C4-2B (cell line): ENCODE results near the gene BCL11B.

Experiments used
- H3K27ac ChIP-seq: fragments of 450-650 bp; 2 replicates; pipeline ENCODE4 v1.5.1; 2017
- ZFX ChIP-seq: fragments of 450-650 bp; IDR thresholded peaks from 2 replicates; pipeline ENCODE4 v1.6.1; 2017
- TF ChIP-seq, protein P1 (sequence below): fragments of 450-650 bp; conservative IDR thresholded peaks from 2 replicates; pipeline ENCODE4 v1.5.1; 2017; ENCODE audit warnings: mild to moderate bottlenecking

Gene BCL11B

DNA sequence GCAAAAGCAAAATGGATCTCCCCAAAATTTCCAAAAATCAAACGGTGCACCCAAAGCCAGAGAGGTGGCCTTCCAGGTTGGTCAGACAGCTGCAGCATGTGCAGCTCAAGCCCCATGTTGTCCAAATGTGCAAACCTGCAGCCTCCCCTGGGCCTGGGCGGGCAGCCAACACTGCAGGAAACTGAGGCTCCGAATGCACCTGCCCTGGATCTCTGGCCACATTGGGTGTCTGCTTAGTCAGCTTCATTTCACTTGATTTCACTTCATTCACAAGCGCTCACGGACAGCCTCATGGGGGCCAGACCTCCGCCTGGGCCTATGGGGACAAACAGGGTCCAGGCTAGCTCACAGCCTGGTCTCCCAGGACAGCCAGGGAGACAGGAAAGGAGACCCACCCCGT, 59.8 kb downstream of the BCL11B start:
- TF ChIP-seq, protein P1, sequence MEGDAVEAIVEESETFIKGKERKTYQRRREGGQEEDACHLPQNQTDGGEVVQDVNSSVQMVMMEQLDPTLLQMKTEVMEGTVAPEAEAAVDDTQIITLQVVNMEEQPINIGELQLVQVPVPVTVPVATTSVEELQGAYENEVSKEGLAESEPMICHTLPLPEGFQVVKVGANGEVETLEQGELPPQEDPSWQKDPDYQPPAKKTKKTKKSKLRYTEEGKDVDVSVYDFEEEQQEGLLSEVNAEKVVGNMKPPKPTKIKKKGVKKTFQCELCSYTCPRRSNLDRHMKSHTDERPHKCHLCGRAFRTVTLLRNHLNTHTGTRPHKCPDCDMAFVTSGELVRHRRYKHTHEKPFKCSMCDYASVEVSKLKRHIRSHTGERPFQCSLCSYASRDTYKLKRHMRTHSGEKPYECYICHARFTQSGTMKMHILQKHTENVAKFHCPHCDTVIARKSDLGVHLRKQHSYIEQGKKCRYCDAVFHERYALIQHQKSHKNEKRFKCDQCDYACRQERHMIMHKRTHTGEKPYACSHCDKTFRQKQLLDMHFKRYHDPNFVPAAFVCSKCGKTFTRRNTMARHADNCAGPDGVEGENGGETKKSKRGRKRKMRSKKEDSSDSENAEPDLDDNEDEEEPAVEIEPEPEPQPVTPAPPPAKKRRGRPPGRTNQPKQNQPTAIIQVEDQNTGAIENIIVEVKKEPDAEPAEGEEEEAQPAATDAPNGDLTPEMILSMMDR = no peak
- no peak for TF ChIP-seq ZFX
- H3K27ac ChIP-seq = no peak overlapping the region

- TF ChIP-seq, protein P1 = no peak
- no peak for TF ChIP-seq ZFX
- H3K27ac ChIP-seq = no peak overlapping the region
Observed at GRCh38 chr14:99211410-99211809, 60.6 kb downstream of the BCL11B start.

DNA sequence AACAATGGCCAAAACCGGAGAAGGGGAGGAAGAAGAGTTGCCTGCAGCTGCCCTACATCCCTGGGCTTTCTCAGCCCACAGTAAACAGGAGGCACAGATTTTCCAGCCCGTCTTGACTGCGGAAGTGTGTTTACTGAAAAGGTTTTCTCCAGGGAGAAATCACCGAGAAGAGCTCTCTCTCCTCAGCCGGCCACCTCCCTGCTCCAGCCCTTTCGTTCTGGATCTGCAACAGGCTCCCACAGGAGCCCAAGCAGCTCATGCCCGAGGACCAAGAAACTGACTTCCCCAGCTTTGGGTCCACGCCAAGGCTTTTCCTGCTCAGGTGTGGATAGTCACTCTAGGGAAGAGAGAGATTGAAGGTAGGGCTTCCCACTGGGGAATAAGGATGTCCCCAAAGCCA, 61.7 kb downstream of the BCL11B start:
- TF ChIP-seq, protein P1 = no peak
- no peak for TF ChIP-seq ZFX

GRCh38 chr14:99209409-99209808, 62.6 kb downstream of the BCL11B start:
- H3K27ac ChIP-seq = no peak overlapping the region
- TF ChIP-seq, protein P1 = no peak
- TF ChIP-seq ZFX = no peak

More for the DNA sequence above, 61.7 kb downstream of the BCL11B start:
- H3K27ac ChIP-seq = no peak overlapping the region

- no peak overlapping the region for H3K27ac ChIP-seq
- no peak for TF ChIP-seq ZFX
- TF ChIP-seq, protein P1 = no peak
Observed at GRCh38 chr14:99208318-99208717, 63.7 kb downstream of the BCL11B start.

- TF ChIP-seq, protein P1 = no peak
- TF ChIP-seq ZFX = no peak
- no peak overlapping the region for H3K27ac ChIP-seq
Observed at GRCh38 chr14:99207456-99207855, 64.5 kb downstream of the BCL11B start.

DNA sequence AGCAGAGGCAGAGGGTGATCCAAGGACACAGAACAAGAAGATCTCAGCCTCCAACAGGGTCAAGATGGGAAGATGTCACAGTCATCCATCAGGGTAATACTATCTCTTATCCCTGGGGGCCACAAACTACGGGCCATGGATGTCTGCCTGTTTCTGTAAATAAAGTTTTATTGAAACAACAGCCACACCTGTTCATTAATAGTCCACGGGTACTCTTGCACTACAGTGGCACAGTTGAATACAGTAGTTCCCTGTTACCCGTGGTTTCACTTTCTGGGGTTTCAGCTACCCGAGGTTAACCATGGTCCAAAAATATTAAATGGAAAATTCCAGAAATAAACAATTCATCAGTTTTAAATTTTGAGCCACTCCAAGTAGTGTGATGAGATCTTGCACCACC, 65.9 kb downstream of the BCL11B start:
- H3K27ac ChIP-seq = no peak overlapping the region
- TF ChIP-seq ZFX = no peak
- TF ChIP-seq, protein P1 = no peak
